Liver (tissue), 3 donors: ENCODE measurements around the gene USP33.

Experiments used
- RAD21 ChIP-seq, 2 donors: IDR thresholded peaks; 2 replicates each; pipeline ENCODE4 v1.6.1; 2016; ENCODE audit warnings: antibody characterized with exemption in 2 of 2, mild to moderate bottlenecking in 2 of 2
- REST ChIP-seq: IDR thresholded peaks from 2 replicates; pipeline ENCODE4 v1.6.1; 2016; ENCODE audit warnings: antibody characterized with exemption, mild to moderate bottlenecking
- TF ChIP-seq, protein P1 (sequence below): fragments of 150-350 bp; IDR thresholded peaks from 2 replicates; pipeline ENCODE4 v1.5.1; 2017; ENCODE audit warnings: improper control_type of control experiment, low read depth, low read length; ENCODE audit not compliant: missing input control
- TF ChIP-seq, protein P2 (sequence below): IDR thresholded peaks from 2 replicates; pipeline ENCODE4 v1.6.1; 2016; ENCODE audit warnings: antibody characterized with exemption
- donor health status: healthy.
- donor health status: healthy.

- TF ChIP-seq, protein P1, sequence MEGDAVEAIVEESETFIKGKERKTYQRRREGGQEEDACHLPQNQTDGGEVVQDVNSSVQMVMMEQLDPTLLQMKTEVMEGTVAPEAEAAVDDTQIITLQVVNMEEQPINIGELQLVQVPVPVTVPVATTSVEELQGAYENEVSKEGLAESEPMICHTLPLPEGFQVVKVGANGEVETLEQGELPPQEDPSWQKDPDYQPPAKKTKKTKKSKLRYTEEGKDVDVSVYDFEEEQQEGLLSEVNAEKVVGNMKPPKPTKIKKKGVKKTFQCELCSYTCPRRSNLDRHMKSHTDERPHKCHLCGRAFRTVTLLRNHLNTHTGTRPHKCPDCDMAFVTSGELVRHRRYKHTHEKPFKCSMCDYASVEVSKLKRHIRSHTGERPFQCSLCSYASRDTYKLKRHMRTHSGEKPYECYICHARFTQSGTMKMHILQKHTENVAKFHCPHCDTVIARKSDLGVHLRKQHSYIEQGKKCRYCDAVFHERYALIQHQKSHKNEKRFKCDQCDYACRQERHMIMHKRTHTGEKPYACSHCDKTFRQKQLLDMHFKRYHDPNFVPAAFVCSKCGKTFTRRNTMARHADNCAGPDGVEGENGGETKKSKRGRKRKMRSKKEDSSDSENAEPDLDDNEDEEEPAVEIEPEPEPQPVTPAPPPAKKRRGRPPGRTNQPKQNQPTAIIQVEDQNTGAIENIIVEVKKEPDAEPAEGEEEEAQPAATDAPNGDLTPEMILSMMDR: no peak
- no peak for TF ChIP-seq REST
- TF ChIP-seq, protein P2, sequence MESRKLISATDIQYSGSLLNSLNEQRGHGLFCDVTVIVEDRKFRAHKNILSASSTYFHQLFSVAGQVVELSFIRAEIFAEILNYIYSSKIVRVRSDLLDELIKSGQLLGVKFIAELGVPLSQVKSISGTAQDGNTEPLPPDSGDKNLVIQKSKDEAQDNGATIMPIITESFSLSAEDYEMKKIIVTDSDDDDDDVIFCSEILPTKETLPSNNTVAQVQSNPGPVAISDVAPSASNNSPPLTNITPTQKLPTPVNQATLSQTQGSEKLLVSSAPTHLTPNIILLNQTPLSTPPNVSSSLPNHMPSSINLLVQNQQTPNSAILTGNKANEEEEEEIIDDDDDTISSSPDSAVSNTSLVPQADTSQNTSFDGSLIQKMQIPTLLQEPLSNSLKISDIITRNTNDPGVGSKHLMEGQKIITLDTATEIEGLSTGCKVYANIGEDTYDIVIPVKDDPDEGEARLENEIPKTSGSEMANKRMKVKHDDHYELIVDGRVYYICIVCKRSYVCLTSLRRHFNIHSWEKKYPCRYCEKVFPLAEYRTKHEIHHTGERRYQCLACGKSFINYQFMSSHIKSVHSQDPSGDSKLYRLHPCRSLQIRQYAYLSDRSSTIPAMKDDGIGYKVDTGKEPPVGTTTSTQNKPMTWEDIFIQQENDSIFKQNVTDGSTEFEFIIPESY: no peak
- no peak for TF ChIP-seq RAD21 (IDR thresholded peaks at IDR 0.05)
Observed at GRCh38 chr1:77671836-77672235, 87.8 kb downstream of the USP33 start.
